Astrocyte (in vitro differentiated cells and primary cell): ENCODE results near the gene NME9. TPM values are rescaled to one million over a fixed set of nuclear protein-coding genes. Genes with fewer than 3 reads are reported as not detected.

Source experiments
- DNase-seq: peaks from one replicate; pipeline ENCODE4 v3.0.0-alpha.2; 2010; ENCODE audit warnings: low read depth
- FAIRE-seq: peaks from 2 replicates; lab custom pipeline; 2011; peaks lifted over from hg19 to GRCh38; lab: Jason Lieb, UNC
- H2AFZ ChIP-seq: 2 replicates; pipeline ENCODE4 v1.6.0; 2012; ENCODE audit warnings: low read depth, low read length, inconsistent platforms
- H3K27ac ChIP-seq: 2 replicates; pipeline ENCODE4 v1.5.1; 2011; ENCODE audit warnings: low read depth, low read length, inconsistent platforms
- H3K27me3 ChIP-seq: 2 replicates; pipeline ENCODE4 v1.6.0; 2011; ENCODE audit warnings: low read length, inconsistent platforms; ENCODE audit not compliant: insufficient read depth
- H3K36me3 ChIP-seq: 2 replicates; pipeline ENCODE4 v1.5.1; 2011; ENCODE audit warnings: low read length, inconsistent platforms; ENCODE audit not compliant: insufficient read depth
- H3K4me1 ChIP-seq: 2 replicates; pipeline ENCODE4 v1.5.1; 2011; ENCODE audit warnings: low read length, inconsistent platforms; ENCODE audit not compliant: insufficient read depth
- H3K4me2 ChIP-seq: 2 replicates; pipeline ENCODE4 v1.6.0; 2012; ENCODE audit warnings: low read length, inconsistent platforms
- H3K4me3 ChIP-seq: 2 replicates; pipeline ENCODE4 v1.5.1; 2011; ENCODE audit warnings: low read depth, mild to moderate bottlenecking, low read length, inconsistent platforms; ENCODE audit not compliant: insufficient read depth
- H3K79me2 ChIP-seq: 2 replicates; pipeline ENCODE4 v1.6.0; 2012; ENCODE audit warnings: mild to moderate bottlenecking, low read length, inconsistent platforms; ENCODE audit not compliant: insufficient read depth
- H3K9ac ChIP-seq: 2 replicates; pipeline ENCODE4 v1.6.0; 2012; ENCODE audit warnings: mild to moderate bottlenecking, low read length, inconsistent platforms
- H3K9me3 ChIP-seq: 2 replicates; pipeline ENCODE4 v1.5.1; 2012; ENCODE audit warnings: low read depth, mild to moderate bottlenecking, low read length, inconsistent platforms; ENCODE audit not compliant: insufficient read depth
- H4K20me1 ChIP-seq: 2 replicates; pipeline ENCODE4 v1.6.0; 2012; ENCODE audit warnings: low read length, inconsistent platforms; ENCODE audit not compliant: insufficient read depth
- H3K27ac Mint-ChIP-seq: one replicate; pipeline ENCODE4 v1.8.0; 2021; ENCODE audit warnings: mild to moderate bottlenecking, mixed read lengths; ENCODE audit not compliant: unreplicated experiment
- H3K27me3 Mint-ChIP-seq: one replicate; pipeline ENCODE4 v1.8.0; 2021; ENCODE audit warnings: low read depth, mixed read lengths; ENCODE audit not compliant: unreplicated experiment
- H3K36me3 Mint-ChIP-seq: one replicate; pipeline ENCODE4 v1.8.0; 2021; ENCODE audit warnings: low read depth, mixed read lengths; ENCODE audit not compliant: unreplicated experiment
- H3K4me1 Mint-ChIP-seq: one replicate; pipeline ENCODE4 v1.8.0; 2021; ENCODE audit warnings: low read depth, mixed read lengths; ENCODE audit not compliant: unreplicated experiment
- H3K4me3 Mint-ChIP-seq: one replicate; pipeline ENCODE4 v1.8.0; 2021; ENCODE audit warnings: mild to moderate bottlenecking, moderate library complexity, mixed read lengths; ENCODE audit not compliant: unreplicated experiment
- H3K9me3 Mint-ChIP-seq: one replicate; pipeline ENCODE4 v1.8.0; 2021; ENCODE audit warnings: mild to moderate bottlenecking, mixed read lengths; ENCODE audit not compliant: unreplicated experiment
- EZH2 ChIP-seq: IDR thresholded peaks from 2 replicates; pipeline ENCODE4 v1.6.1; 2012; ENCODE audit warnings: mild to moderate bottlenecking, low read length, inconsistent platforms; ENCODE audit not compliant: insufficient read depth
- total RNA-seq: library from RNA; stranded (reverse); gene quantifications from 2 replicates; pipeline ENCODE4 v1.2.1, GENCODE V29; 2021
- TF ChIP-seq, protein P1 (sequence below): IDR thresholded peaks from 2 replicates; pipeline ENCODE4 v1.5.1; 2011; ENCODE audit warnings: low read depth, mild to moderate bottlenecking, inconsistent platforms, low read length, moderate library complexity; ENCODE audit not compliant: insufficient read depth

Gene NME9
- total RNA-seq, 1 donor from 2014 or later: 0.54 TPM

DNA sequence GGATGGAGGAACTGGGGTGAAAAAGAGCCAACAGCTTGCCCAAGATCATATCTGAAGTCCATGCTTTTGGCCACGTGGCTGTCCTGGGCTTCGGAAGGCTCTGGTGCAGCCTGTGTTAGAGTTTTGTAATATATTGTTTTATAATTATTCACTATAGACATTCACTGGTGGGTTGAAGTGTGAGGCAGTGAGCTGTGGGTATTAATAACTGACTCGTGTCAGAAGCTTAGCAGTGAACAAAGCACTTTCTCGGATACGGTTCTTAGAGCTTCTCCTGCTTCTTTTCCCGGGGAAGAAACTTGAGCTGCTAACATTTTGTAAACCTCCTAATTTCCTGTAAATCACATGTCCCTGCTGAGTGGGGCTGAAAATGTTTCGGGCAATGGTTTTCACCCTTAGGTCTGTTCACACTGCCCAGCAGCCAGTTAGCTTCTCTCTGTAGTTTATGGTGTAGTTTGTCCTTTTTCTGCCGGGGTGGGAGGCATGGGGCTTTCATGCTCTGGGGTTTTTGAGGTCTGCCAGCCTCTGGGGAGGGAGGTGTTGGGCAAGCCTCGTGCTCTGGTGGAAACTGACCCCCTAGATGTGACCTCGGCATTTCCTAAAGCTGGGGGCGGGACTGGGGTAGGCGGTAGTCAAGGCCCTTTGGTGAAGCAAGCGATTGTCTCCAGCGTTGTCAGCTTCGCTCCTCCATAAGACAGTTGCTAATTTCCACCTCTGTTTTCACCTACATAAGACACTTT lies 20.4 kb upstream of the NME9 start:
- Mint-ChIP-seq H3K27ac (no peak overlapping the region), H3K36me3 (peaks cover under 1% of the 10 kb centered on the region), H3K4me1 (peaks cover 13% of the 10 kb centered on the region), H3K9me3 (peaks cover 4% of the 10 kb centered on the region), H3K27me3 (peaks cover 5% of the 10 kb centered on the region), H3K4me3 (peak overlapping the region; percentile 89)
- Histone ChIP-seq H3K4me3 (no peak overlapping the region), H2AFZ (no peak overlapping the region), H3K27ac (no peak overlapping the region), H3K4me1 (peaks cover 11% of the 10 kb centered on the region), H3K36me3 (no peaks in the 10 kb centered on the region), H3K9ac (no peak overlapping the region), H3K4me2 (peak overlapping the region; percentile 90), H3K9me3 (no peaks in the 10 kb centered on the region), H4K20me1 (peaks cover 28% of the 10 kb centered on the region), H3K27me3 (no peaks in the 10 kb centered on the region), H3K79me2 (peaks cover 4% of the 10 kb centered on the region)
- FAIRE-seq: no peak
- TF ChIP-seq, protein P1, sequence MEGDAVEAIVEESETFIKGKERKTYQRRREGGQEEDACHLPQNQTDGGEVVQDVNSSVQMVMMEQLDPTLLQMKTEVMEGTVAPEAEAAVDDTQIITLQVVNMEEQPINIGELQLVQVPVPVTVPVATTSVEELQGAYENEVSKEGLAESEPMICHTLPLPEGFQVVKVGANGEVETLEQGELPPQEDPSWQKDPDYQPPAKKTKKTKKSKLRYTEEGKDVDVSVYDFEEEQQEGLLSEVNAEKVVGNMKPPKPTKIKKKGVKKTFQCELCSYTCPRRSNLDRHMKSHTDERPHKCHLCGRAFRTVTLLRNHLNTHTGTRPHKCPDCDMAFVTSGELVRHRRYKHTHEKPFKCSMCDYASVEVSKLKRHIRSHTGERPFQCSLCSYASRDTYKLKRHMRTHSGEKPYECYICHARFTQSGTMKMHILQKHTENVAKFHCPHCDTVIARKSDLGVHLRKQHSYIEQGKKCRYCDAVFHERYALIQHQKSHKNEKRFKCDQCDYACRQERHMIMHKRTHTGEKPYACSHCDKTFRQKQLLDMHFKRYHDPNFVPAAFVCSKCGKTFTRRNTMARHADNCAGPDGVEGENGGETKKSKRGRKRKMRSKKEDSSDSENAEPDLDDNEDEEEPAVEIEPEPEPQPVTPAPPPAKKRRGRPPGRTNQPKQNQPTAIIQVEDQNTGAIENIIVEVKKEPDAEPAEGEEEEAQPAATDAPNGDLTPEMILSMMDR: no peak
- no peak for TF ChIP-seq EZH2
- no peak for DNase-seq

DNA sequence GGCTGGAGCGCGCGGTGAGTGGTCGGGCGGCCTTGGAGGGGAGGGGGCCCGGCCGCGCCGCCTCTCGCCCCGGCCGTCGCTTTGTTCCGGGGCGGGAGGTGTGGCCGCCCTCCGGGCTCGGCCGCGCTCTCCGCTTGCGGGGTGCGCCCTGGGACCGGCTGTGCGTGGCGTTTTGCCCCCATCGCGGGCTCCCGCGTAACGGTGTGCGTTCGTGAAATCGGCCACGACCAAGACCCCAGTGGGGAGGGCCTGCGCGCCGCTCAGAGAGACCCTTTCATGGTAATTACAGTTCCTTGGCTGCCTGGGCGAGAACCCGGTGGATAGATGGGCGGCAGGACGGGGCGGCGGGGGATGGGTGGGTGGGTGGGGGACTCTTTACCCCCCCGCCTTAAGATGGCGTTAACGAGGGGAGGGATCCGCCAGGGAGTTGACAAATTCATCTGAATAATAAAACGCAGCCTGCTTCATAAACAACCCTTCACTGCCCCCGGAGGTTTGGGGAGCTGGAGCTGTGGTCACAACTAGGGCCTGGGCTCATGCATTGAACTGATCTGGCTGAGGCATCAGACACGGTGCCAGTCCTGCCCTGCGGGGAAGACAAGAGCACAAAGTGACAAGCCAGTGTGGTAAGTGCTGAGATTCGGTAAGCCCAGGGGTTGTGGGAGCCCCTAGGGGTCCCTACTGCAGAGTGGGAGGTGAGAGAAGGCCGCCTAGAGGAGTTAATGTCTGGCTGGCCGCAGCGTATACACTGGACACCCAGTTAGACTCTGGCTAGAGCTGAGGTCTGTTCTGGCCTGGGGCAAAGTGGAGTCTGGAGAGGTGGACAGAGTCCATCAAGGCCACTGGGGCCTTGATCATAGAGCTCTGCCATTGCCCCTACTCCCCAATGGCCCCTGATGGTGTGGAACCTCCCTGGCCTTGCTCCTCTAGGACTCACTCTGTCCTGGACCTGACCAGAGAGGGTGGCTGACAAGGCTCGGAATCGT lies 19.4 kb upstream of the NME9 start:
- peaks cover 7% of the 10 kb centered on the region for H3K27me3 Mint-ChIP-seq
- H3K36me3 Mint-ChIP-seq: no peaks in the 10 kb centered on the region
- DNase-seq: no peak
- peak overlapping the region; percentile 84 for H3K9ac ChIP-seq
- H3K27me3 ChIP-seq: no peaks in the 10 kb centered on the region
- H3K79me2 ChIP-seq: peaks cover 4% of the 10 kb centered on the region
- no peak for TF ChIP-seq EZH2
- TF ChIP-seq, protein P1: no peak
- peaks cover 4% of the 10 kb centered on the region for H3K9me3 Mint-ChIP-seq
- no peaks in the 10 kb centered on the region for H3K9me3 ChIP-seq
- H3K27ac ChIP-seq: peak overlapping the region; percentile 66
- H3K27ac Mint-ChIP-seq: peak overlapping the region; percentile 91
- FAIRE-seq: no peak
- peaks cover 13% of the 10 kb centered on the region for H3K4me1 Mint-ChIP-seq
- no peaks in the 10 kb centered on the region for H3K36me3 ChIP-seq
- H2AFZ ChIP-seq: peak overlapping the region; percentile 96
- H3K4me1 ChIP-seq: peaks cover 11% of the 10 kb centered on the region
- peak overlapping the region; percentile 90 for H3K4me2 ChIP-seq
- peak overlapping the region; percentile 73 for H3K4me3 ChIP-seq
- peak overlapping the region; percentile 89 for H3K4me3 Mint-ChIP-seq
- peaks cover 28% of the 10 kb centered on the region for H4K20me1 ChIP-seq
